Heart left ventricle (tissue), 13 donors: ENCODE data around the gene DNAJC6.

ENCODE experiments used
- POLR2A ChIP-seq, 2 donors: fragments of 450-650 bp; IDR thresholded peaks; one replicate each; pipeline ENCODE4 v1.6.1; 2017; ENCODE audit warnings: antibody characterized with exemption in 2 of 2, mild to moderate bottlenecking in 2 of 2, moderate library complexity in 2 of 2
- TF ChIP-seq, protein P1 (sequence below), 12 donors: fragments of 200-600 bp; sonication (generic) in 4 of 12; IDR thresholded peaks; one replicate each; pipeline versions ENCODE4 v1.5.0 to v1.8.0; 2018 to 2022; ENCODE audit warnings: antibody characterized with exemption in 12 of 12, mild to moderate bottlenecking in 5 of 12
- donor health status: ischemic (EF 13 %, LVEDD 7.1; RV severe dilation, severe dysfunction).
- donor health status: DM: no; HTN: yes; CAD: no.
- donor health status: DM: no; HTN: no; CAD: no.
- donor health status: ischemic (EF 25% LVEDD 6.9; RV normal size, moderate dysfunction).
- donor health status: ischemic (EF 25% LVEDD 5.7; RV mildly dilated, moderate dysfunction).
- donor health status: ischemic (EF 35%, LVEDD 5.7; RV mildly dilated, moderate dysfunction).
- donor health status: nonischemic (EF 11% LVEDD 7.7; RV severe dilation, severe dysfunction).
- donor health status: DM: yes; HTN: yes; CAD: no.
- donor health status: PGD.
- donor health status: ischemic (EF 29% LVEDD 5.4; RV normal size, mild dysfunction).
- donor health status: nonischemic (EF 23%, LVEDD 6.1; RV moderate dilation, normal function).

DNA sequence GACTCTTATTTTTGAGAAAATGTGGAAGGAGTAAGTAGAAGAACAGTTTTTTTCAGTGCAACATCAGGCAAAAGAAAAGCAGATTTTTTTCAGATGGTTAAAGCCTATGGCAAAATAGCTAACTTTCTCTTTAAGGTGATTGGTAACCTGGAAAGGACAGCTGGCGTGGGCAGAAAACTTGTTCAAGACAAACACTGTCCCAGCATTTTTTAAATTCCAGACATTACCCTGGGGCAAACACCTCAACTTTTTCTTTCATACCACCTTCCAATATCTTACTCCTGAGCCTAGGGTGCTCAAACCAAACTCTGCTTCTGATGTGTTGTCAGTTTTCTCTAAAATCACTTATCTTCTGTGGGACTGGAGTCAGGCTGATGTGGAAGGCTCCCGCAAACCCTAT, 108.4 kb downstream of the DNAJC6 start:
- TF ChIP-seq, protein P1, sequence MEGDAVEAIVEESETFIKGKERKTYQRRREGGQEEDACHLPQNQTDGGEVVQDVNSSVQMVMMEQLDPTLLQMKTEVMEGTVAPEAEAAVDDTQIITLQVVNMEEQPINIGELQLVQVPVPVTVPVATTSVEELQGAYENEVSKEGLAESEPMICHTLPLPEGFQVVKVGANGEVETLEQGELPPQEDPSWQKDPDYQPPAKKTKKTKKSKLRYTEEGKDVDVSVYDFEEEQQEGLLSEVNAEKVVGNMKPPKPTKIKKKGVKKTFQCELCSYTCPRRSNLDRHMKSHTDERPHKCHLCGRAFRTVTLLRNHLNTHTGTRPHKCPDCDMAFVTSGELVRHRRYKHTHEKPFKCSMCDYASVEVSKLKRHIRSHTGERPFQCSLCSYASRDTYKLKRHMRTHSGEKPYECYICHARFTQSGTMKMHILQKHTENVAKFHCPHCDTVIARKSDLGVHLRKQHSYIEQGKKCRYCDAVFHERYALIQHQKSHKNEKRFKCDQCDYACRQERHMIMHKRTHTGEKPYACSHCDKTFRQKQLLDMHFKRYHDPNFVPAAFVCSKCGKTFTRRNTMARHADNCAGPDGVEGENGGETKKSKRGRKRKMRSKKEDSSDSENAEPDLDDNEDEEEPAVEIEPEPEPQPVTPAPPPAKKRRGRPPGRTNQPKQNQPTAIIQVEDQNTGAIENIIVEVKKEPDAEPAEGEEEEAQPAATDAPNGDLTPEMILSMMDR (IDR thresholded peaks at IDR 0.05) = no peak
- no peak for TF ChIP-seq POLR2A (IDR thresholded peaks at IDR 0.05)
